ENCODE data around the gene ATP2B3.

The ATP2B3 gene

GRCh38 chrX:153539171-153539978 lies 21.9 kb downstream of the ATP2B3 start:
- DNase-seq = no peak

GRCh38 chrX:153539979-153540358 lies 22.5 kb downstream of the ATP2B3 start:
- DNase-seq = no peak

GRCh38 chrX:153544727-153545126 lies 27.3 kb downstream of the ATP2B3 start:
- DNase-seq = no peak

- DNase-seq = no peak
Observed at GRCh38 chrX:153546386-153546785, 28.9 kb downstream of the ATP2B3 start.

GRCh38 chrX:153547195-153547594 lies 29.8 kb downstream of the ATP2B3 start:
- no peak for DNase-seq

GRCh38 chrX:153549231-153549630 lies 31.8 kb downstream of the ATP2B3 start:
- DNase-seq = no peak

- no peak for DNase-seq
Observed at GRCh38 chrX:153549807-153550206, 32.4 kb downstream of the ATP2B3 start.

- DNase-seq = no peak
Observed at GRCh38 chrX:153551135-153551534, 33.7 kb downstream of the ATP2B3 start.

GRCh38 chrX:153554519-153555167 lies 37.2 kb downstream of the ATP2B3 start:
- DNase-seq = peak; percentile 35

- no peak for DNase-seq
Observed at GRCh38 chrX:153556767-153557166, 39.3 kb downstream of the ATP2B3 start.

- no peak for DNase-seq
Observed at GRCh38 chrX:153557618-153558355, 40.3 kb downstream of the ATP2B3 start.

- DNase-seq = no peak
Observed at GRCh38 chrX:153560000-153560399, 42.6 kb downstream of the ATP2B3 start.

- DNase-seq = no peak
Observed at GRCh38 chrX:153560466-153560865, 43.0 kb downstream of the ATP2B3 start.

GRCh38 chrX:153561337-153561736 lies 43.9 kb downstream of the ATP2B3 start:
- DNase-seq = no peak

GRCh38 chrX:153562546-153562945 lies 45.1 kb downstream of the ATP2B3 start:
- DNase-seq = no peak

- DNase-seq = no peak
Observed at GRCh38 chrX:153564047-153564606, 46.7 kb downstream of the ATP2B3 start.

GRCh38 chrX:153565996-153566580 lies 48.6 kb downstream of the ATP2B3 start:
- DNase-seq = no peak

- DNase-seq = no peak
Observed at GRCh38 chrX:153568451-153569011, 51.1 kb downstream of the ATP2B3 start.

- no peak for DNase-seq
Observed at GRCh38 chrX:153569475-153569874, 52.0 kb downstream of the ATP2B3 start.

GRCh38 chrX:153571534-153571908 lies 54.1 kb downstream of the ATP2B3 start:
- no peak for DNase-seq

GRCh38 chrX:153572601-153573000 lies 55.2 kb downstream of the ATP2B3 start:
- DNase-seq = no peak

- DNase-seq = no peak
Observed at GRCh38 chrX:153573984-153574383, 56.5 kb downstream of the ATP2B3 start.

All from NCI-H1105 (cell line).